Keratinocyte (primary cell): ENCODE results near the gene BTF3.

Experiments used
- CTCF ChIP-seq, 3 experiments: IDR thresholded peaks in 1 of 3; conservative IDR thresholded peaks in 1 of 3; optimal IDR thresholded peaks in 1 of 3; 2 replicates in 2 of 3; 3 replicates in 1 of 3; pipeline versions ENCODE3 to v1.5.1; 2011; ENCODE audit warnings: low read length in 3 of 3, mild to moderate bottlenecking in 3 of 3, moderate library complexity in 2 of 3, control low read depth in 1 of 3, inconsistent platforms in 1 of 3; ENCODE audit not compliant: insufficient read depth in 2 of 3; ENCODE audit errors: extremely low read depth in 1 of 3
- EZH2 ChIP-seq: IDR thresholded peaks from one replicate; pipeline ENCODE4 v1.6.1; 2012; ENCODE audit warnings: inconsistent platforms, mild to moderate bottlenecking, low read length, moderate library complexity

DNA sequence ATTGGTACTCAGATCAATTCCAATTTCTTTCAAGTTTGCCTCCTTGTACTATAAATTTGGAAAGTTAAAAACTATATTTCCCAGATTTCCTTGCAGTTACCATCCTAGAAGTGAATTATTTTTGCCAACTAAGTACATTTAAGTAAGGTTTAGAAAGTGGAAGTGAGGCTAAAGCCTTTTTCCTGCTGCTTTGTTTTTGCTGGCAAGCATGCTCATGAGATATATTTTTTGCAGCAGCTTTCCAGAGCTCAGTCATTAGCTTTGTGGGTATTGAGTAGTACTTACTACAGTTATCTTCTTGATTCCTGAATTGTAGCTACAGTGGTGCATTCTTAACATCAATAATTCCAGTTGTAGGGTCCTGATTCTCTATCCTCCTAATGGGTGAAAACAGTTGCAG is 3.5 kb upstream of the BTF3 start:
- TF ChIP-seq CTCF (optimal IDR thresholded peaks at IDR 0.05 in 1 of 3, IDR thresholded peaks at IDR 0.05 in 1 of 3, conservative IDR thresholded peaks at IDR 0.05 in 1 of 3; ENCODE audit: extremely low read depth in 1 of 3, insufficient read depth in 2 of 3, low read length in 3 of 3) (no peak), EZH2 (no peak)
